HG03097 (cell line): ENCODE data around the gene ATRIP.

Source experiments
- ATAC-seq: cut with Tn5 transposase; IDR thresholded peaks from one replicate; pipeline ENCODE4 v1.9.1; 2021; ENCODE audit not compliant: unreplicated experiment, low FRiP score

Gene ATRIP

DNA sequence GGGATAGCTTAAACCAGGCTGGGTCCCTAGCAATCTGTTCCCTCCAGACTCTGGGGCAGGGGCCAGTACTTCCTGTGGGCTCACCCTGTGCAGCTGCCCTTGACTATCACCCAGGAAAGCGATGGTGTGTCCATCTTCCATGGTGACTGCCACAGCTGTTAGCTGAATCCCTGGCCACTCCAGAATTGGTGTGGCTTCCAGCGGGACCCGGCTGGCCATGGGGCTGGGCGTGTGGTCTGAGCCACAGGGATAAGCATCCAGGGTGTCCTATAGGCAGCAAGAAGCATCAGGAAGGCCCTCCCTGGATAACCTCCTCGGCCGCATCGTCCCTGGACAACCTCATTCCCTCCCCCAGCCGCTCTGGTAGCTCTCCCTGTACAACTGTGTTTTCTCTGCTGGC is 23.9 kb upstream of the ATRIP start:
- no peak for ATAC-seq

GRCh38 chr3:48423241-48423882 is 23.2 kb upstream of the ATRIP start:
- ATAC-seq = no peak

GRCh38 chr3:48423883-48424695 is 22.4 kb upstream of the ATRIP start:
- no peak for ATAC-seq

DNA sequence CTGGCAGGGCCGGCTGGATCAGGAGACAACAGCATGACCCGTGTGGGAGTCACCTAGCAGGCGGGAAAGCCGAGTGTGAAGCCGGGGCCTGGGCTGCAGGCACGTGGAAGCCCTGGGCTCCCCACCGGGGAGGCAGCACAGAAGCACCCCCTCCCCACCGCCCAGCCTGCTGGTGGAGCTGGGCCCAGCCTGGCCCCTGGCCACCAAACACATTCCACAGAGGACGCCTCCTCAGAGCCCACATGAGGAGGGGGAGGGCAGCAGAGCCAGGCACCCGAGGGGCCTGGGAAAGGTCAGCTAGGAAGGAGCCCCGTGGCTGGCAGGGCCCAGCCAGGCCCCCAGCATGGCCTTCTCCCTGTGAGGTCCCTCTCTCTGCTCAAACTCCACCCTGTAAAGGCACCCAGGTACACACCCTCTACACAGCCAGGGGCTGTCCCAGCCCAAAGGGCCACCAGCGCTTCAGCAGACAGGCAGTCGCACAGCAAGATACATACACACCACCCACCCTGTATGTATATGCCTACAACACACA is 21.2 kb upstream of the ATRIP start:
- ATAC-seq = no peak

- no peak for ATAC-seq
Measured at GRCh38 chr3:48426401-48426909, 20.1 kb upstream of the ATRIP start.

DNA sequence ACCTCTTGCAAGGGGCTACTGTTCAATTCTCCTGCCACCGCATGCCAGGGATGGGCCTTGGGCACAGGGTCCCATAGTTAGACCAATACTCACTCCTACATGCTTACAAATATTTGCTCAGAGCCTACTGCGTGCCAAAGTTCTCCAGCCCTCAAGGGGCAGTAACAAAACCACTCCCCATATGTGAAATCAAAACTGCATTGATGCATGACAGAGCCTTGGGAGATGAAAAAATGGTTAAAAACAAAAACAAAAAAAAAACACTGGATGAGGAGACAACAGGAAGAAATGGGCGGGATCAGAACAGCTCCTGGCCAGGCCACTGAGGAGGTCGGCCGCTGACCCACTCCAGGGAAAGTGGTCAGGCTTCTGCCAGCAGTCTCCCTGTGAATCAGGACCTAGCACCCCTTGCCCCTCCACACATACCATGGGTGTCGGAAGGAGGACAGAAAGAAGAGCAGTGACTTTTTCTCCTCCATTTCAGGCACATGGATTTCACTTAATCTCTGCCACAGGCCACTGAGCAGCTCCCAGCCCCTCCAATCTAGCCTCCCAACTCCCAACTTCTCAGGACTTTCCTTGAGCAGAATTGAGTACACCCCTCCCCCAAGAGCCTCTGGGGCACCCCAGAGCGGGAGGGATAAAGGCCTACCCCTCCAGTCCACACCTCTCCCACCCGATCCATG is 19.4 kb upstream of the ATRIP start:
- no peak for ATAC-seq

DNA sequence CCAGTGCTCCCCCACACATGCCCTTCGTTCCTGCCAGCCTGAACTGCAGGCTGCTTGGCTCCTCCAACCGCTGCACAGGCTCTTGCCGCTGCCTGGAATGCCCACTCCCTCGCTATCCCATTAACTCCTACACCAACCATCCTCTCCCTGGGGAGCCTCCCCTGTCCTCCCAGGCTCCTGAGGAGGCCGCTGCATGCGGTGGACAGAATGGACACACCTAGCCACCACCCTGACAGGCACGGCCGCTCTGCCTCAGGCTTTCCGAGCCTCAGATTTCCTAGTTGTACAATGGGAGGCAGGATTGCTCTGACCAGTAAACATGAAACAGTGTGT is 18.9 kb upstream of the ATRIP start:
- ATAC-seq = no peak

DNA sequence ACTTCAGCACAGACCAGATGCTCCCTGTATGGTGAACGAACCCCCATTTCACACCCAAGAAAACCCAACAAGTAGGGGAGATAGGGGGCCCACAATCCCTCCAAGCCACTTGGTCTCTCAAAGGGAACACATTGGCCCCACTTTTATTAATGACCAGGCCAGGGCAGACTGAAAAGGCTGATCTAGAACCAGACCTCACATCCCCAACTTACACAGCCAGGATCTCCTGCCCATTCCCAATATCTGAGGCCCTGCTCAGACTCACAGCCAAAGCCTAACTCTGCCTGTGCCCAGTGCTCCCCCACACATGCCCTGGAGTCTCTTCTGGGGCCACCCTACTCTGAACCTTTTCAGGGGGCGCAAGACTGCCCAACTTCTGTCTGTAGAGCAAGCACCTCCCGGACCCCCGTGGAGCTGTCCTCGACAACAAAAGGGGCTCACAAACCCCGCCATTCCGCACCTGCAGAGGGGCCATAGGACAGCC is 18.4 kb upstream of the ATRIP start:
- ATAC-seq = no peak

DNA sequence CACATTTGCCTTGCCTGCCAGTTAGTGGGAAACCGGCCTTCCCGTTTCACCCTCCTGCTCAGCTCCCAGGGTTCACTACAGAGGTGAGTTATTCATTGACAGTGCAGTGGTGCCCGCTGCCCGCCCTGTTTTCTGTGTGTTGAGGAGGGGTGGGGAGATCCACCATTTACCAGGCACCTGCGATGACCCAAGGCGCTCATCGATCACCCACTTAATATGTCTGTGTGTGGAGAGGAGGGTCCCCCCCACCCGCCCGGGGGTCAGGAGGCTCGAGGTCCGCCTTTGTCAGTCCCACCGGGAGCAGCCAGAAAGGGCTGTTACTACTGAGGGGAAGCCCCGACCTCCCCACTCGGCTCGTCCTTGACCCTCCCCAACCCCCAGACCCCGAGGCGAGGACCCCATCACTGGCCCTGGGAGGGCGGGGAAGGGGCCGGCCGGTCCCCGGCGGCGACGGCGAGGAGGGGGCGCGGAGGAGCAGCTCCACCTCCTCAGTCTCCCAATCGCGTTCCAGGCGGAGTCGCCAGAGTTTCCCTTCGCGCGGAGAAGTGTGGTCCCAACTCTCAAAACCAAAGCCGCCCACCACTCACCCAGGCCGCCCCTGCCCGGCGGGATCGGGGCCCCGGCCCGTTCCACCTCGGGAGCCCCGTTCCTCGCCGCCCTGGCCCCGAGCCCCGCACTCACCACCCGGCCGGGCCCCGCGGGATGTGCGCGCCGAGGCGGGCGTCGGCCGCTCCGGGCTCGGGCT is 17.8 kb upstream of the ATRIP start:
- ATAC-seq = no peak

GRCh38 chr3:48429317-48429959 is 17.1 kb upstream of the ATRIP start:
- ATAC-seq = no peak

DNA sequence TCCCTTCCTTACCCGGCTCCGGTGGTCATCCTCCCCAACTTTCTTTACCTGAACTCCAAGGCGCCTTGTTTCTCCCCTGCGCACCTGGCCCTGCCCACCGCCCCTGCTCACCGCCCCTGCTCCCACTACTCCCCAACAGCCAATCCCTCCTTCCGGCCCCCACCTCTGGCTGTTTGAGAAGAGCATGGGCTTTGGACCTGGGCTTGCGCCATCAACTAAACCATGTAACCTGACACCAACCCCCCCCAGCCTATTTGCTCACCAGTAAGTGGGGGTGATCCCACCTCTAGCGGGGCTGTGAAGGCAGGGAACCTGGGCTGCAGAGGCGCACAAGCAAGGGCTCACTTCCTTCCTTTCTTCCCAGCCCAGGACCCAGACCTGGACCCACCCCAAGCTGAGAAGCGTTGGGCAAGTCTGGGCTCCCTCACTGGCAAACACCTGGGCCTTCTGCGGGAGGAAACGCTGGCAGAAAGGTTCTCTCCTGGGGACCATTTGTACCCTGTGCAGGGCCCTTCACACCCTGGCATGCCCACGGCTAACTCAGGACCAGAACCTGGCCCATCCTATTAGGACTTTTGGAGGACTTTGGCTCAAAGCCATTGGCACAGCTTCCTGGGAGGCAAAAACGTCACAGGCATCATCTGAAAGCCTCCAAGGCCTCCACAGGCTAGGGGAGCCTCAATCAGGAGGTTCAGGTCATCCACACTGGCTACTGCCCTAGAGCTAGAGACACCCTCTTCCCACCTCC is 16.4 kb upstream of the ATRIP start, which contains the start of gene PLXNB1:
TSS of gene PLXNB1 (minus strand) at position 127 of the 748 bp plus-strand sequence. CDS start 5,475 bp downstream, outside the sequence.
- no peak for ATAC-seq

- ATAC-seq = no peak
Measured at GRCh38 chr3:48430708-48431101, 15.8 kb upstream of the ATRIP start.

DNA sequence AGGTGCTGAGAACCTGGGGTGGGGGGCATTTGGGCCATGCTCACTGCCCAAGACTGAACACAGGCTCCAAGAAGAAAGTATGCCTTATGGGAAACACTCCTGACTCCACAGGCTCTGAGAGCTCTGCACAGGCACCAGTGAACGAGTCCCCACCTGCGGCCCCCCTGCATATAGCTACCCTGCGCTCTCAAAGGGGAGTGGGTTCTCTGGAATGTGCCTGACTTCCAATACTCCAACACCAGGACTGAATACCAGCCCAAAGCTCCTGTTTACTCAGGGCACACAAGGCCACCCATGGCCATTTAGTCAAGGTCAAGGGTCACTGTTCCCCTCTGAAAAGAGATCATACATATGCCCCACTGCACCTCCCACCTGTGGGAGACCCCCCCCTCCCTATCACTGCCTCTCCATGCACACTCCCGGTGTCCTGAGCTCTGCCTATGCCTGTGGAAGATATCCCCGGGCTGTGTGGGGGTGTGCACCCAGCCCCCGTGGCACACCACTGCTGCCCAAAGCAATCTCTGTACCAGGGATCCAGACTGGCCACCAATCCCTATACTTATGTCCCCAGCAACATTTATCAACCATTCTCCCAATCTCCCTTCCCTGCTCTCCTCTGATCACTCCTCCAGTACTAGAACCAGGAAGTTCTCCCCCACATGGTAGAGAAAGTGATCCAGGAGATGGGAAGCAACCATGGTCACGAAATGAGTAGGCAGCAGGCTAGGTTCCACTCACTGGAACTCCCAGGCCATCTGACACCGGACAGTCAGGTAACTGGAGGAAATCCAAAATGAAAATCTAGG is 15.1 kb upstream of the ATRIP start:
- no peak for ATAC-seq

DNA sequence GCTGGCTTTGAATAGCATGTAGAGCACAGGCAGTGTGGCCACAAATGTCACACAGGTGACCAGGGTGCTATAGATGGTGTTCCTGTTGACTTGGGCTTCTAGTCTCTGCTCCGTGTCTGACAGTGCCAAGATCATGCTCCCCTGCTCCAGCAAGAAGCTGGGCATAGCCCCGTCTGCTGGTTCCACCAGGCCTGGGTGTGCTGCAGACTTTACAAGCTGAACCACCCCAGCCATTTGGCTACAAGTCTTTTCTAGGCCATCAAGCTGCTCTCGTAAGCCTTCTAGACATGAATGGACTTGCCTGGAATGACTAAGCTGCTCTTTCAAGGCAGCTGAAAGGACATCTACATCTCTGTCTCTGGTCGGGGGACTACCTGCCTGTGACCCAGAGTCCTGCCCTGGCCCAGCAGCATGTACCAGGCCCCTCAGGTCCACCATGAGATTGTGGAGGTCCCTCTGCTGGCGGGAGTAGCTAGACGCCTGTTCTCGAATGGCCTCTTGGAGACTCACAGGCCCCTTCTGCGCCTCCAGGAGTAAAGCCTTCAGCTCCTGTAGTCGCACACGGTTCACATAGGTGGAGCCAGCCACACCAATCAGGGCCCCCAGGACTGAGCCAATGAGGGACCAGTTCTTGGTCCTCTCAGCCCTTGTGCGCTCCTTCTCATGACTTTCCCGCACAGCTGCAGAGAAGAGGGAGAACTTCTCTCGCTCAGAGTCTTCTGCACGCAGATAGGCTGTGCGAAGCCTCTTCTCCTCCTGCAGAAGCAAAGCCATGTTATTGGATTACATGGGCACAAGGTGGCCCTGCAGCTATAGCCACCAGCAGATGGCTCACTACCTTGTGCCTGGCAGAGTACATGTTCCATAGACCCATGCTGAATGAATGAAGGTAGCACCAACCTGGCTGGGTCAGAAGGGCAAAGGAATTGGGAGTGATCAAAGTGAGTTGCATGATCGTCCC is 13.8 kb upstream of the ATRIP start:
- no peak for ATAC-seq

GRCh38 chr3:48433472-48434118 is 12.9 kb upstream of the ATRIP start:
- no peak for ATAC-seq

GRCh38 chr3:48434591-48435222 is 11.8 kb upstream of the ATRIP start:
- no peak for ATAC-seq
